GM12878 (cell line): ENCODE measurements around the gene GSC2.

ENCODE experiments used
- YY1 ChIP-seq: IDR thresholded peaks from 2 replicates; pipeline ENCODE4 v1.6.1; 2011; ENCODE audit warnings: low read depth, mild to moderate bottlenecking, low read length
- ZBED1 ChIP-seq: IDR thresholded peaks from 2 replicates; pipeline ENCODE4 v1.6.1; 2016; ENCODE audit warnings: borderline replicate concordance

- no peak for TF ChIP-seq ZBED1
- 0 out of 2 replicates have a peak, but pooled peaks have one; percentile 18 for TF ChIP-seq YY1
Observed at GRCh38 chr22:19179497-19180048, 29.5 kb upstream of the GSC2 start.
